IPS DF 6.9 (cell line): ENCODE data around the gene APP.

Experiments
- DNase-seq: peaks from one replicate; pipeline ENCODE4 v3.0.0-alpha.2; 2013; ENCODE audit warnings: low read depth, low spot score
- H3K27ac ChIP-seq: one replicate; pipeline ENCODE4 v1.5.1; 2013; ENCODE audit warnings: low read length, control low read depth
- H3K27me3 ChIP-seq: 2 replicates; pipeline ENCODE4 v1.6.1; 2013; ENCODE audit warnings: mild to moderate bottlenecking, low read length; ENCODE audit not compliant: control insufficient read depth, insufficient read depth
- H3K36me3 ChIP-seq: 2 replicates; pipeline ENCODE4 v1.6.1; 2013; ENCODE audit warnings: low read length; ENCODE audit not compliant: control insufficient read depth, insufficient read depth
- H3K4me1 ChIP-seq: 2 replicates; pipeline ENCODE4 v1.6.1; 2013; ENCODE audit warnings: low read length; ENCODE audit not compliant: control insufficient read depth, insufficient read depth
- H3K4me3 ChIP-seq: 2 replicates; pipeline ENCODE4 v1.5.1; 2013; ENCODE audit warnings: mild to moderate bottlenecking, low read length
- H3K9me3 ChIP-seq: 2 replicates; pipeline ENCODE4 v1.6.1; 2013; ENCODE audit warnings: low read length, inconsistent platforms; ENCODE audit not compliant: control insufficient read depth, insufficient read depth
- WGBS: extraction: QIAGEN DNeasy Blood & Tissue Kit; methylation state at CpG from one replicate; pipeline ENCODE4 v1.1.7; 2013; ENCODE audit warnings: mixed read lengths, missing lambda C conversion rate; ENCODE audit not compliant: insufficient read length, insufficient coverage; 5-methylcytosine and 5-hydroxymethylcytosine counted together

Gene APP

GRCh38 chr21:26068776-26069175 lies 101.8 kb downstream of the APP start:
- Histone ChIP-seq H3K4me1 (peaks cover 7% of the 10 kb centered on the region), H3K27me3 (no peaks in the 10 kb centered on the region), H3K4me3 (no peak overlapping the region), H3K27ac (no peak overlapping the region), H3K36me3 (no peaks in the 10 kb centered on the region), H3K9me3 (no peaks in the 10 kb centered on the region)
- WGBS = no CpG with 5 or more reads among the region's 4 CpGs
- DNase-seq = no peak

- no CpG with 5 or more reads among the region's 12 CpGs for WGBS
- no peak for DNase-seq
- H3K4me1 ChIP-seq = peaks cover 6% of the 10 kb centered on the region
Measured at GRCh38 chr21:26067836-26068594, 102.6 kb downstream of the APP start.

DNA sequence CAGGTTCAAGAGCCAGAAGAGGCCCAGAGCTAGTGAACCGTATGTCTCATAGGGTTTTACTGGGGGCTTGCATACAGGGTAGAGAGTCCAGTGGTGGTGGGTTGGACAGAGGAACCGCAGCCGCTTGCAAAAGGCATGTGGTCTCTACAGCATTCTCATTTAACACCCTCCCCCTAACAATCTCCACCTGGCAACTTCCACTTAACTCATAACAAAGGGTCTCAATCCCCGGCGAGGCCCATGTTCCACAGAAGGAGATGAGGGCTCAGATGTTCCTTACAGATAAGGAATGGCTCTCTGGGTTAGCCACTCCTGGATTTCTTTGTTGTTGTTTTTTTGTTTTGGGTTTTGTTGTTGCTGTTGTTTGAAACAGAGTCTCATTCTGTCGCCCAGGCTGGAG lies 106.1 kb downstream of the APP start:
- H3K27ac ChIP-seq = no peak overlapping the region
- H3K27me3 ChIP-seq = no peaks in the 10 kb centered on the region
- WGBS = no CpG with 5 or more reads among the region's 6 CpGs
- peaks cover 6% of the 10 kb centered on the region for H3K4me1 ChIP-seq
- no peak for DNase-seq
- H3K4me3 ChIP-seq = no peak overlapping the region
- no peaks in the 10 kb centered on the region for H3K9me3 ChIP-seq
- no peaks in the 10 kb centered on the region for H3K36me3 ChIP-seq

More at GRCh38 chr21:26067836-26068594, 102.6 kb downstream of the APP start:
- H3K27me3 ChIP-seq = no peaks in the 10 kb centered on the region
- no peaks in the 10 kb centered on the region for H3K36me3 ChIP-seq
- H3K9me3 ChIP-seq = no peaks in the 10 kb centered on the region
- H3K27ac ChIP-seq = no peak overlapping the region
- H3K4me3 ChIP-seq = no peak overlapping the region

DNA sequence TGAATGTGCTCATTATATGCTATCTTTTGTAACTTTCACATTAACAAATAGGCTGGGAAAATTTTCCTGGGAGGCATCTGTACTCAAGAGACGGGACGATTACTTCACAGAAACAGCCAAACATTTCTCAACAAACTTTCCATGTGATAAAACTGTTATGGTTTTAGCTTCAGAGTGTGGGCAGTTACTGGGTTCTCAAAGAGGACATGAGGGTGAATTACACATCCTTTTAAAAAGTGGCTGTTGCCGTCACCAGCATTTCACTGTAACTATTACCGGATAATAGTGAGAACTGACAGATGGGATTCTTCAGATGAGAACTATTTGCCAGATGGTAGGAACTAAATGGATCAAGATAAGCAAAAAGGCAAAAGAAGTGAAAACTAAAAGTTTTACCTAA lies 109.1 kb downstream of the APP start:
- H3K4me3 ChIP-seq = no peak overlapping the region
- 0 out of 2 replicates have a peak, but pooled peaks cover 1% of the 10 kb centered on the region for H3K4me1 ChIP-seq
- no peaks in the 10 kb centered on the region for H3K9me3 ChIP-seq
- no peaks in the 10 kb centered on the region for H3K27me3 ChIP-seq
- no peak overlapping the region for H3K27ac ChIP-seq
- H3K36me3 ChIP-seq = no peaks in the 10 kb centered on the region
- no peak for DNase-seq
- WGBS = no CpG with 5 or more reads among the region's 4 CpGs

GRCh38 chr21:26060335-26061115 lies 110.0 kb downstream of the APP start:
- no CpG with 5 or more reads among the region's 7 CpGs for WGBS
- no peak overlapping the region for H3K4me3 ChIP-seq
- no peaks in the 10 kb centered on the region for H3K27me3 ChIP-seq
- H3K9me3 ChIP-seq = no peaks in the 10 kb centered on the region
- no peaks in the 10 kb centered on the region for H3K36me3 ChIP-seq
- H3K4me1 ChIP-seq = 0 out of 2 replicates have a peak, but pooled peaks cover 1% of the 10 kb centered on the region
- DNase-seq = no peak
- no peak overlapping the region for H3K27ac ChIP-seq

GRCh38 chr21:26057477-26058170 lies 112.9 kb downstream of the APP start:
- WGBS = no CpG with 5 or more reads among the region's 6 CpGs
- no peaks in the 10 kb centered on the region for H3K9me3 ChIP-seq
- peaks cover 1% of the 10 kb centered on the region; the same call in 1 of the 2 replicates for H3K4me1 ChIP-seq
- H3K27me3 ChIP-seq = no peaks in the 10 kb centered on the region
- no peaks in the 10 kb centered on the region; the same call in 1 of the 2 replicates for H3K36me3 ChIP-seq
- no peak for DNase-seq
- no peak overlapping the region for H3K27ac ChIP-seq
- H3K4me3 ChIP-seq = no peak overlapping the region

GRCh38 chr21:26055841-26056264 lies 114.7 kb downstream of the APP start:
- H3K4me1 ChIP-seq = peaks cover 1% of the 10 kb centered on the region; the same call in 1 of the 2 replicates
- no peaks in the 10 kb centered on the region for H3K27me3 ChIP-seq
- H3K9me3 ChIP-seq = no peaks in the 10 kb centered on the region
- no peaks in the 10 kb centered on the region; the same call in 1 of the 2 replicates for H3K36me3 ChIP-seq
- no peak overlapping the region for H3K4me3 ChIP-seq
- no peak overlapping the region for H3K27ac ChIP-seq
- no peak for DNase-seq
- no CpG with 5 or more reads among the region's 5 CpGs for WGBS

GRCh38 chr21:26055010-26055409 lies 115.6 kb downstream of the APP start:
- Histone ChIP-seq H3K36me3 (no peaks in the 10 kb centered on the region; the same call in 1 of the 2 replicates), H3K9me3 (no peaks in the 10 kb centered on the region), H3K4me3 (no peak overlapping the region), H3K4me1 (peaks cover 1% of the 10 kb centered on the region; the same call in 1 of the 2 replicates), H3K27ac (no peak overlapping the region), H3K27me3 (no peaks in the 10 kb centered on the region)
- no peak for DNase-seq
- no CpG with 5 or more reads among the region's 2 CpGs for WGBS

- Histone ChIP-seq H3K27me3 (no peaks in the 10 kb centered on the region), H3K27ac (no peak overlapping the region), H3K9me3 (no peaks in the 10 kb centered on the region), H3K4me3 (no peak overlapping the region), H3K36me3 (peaks cover 6% of the 10 kb centered on the region; the same call in 1 of the 2 replicates), H3K4me1 (no peaks in the 10 kb centered on the region; the same call in 1 of the 2 replicates)
- no CpG with 5 or more reads among the region's 2 CpGs for WGBS
- no peak for DNase-seq
Measured at GRCh38 chr21:26052057-26052456, 118.5 kb downstream of the APP start.

DNA sequence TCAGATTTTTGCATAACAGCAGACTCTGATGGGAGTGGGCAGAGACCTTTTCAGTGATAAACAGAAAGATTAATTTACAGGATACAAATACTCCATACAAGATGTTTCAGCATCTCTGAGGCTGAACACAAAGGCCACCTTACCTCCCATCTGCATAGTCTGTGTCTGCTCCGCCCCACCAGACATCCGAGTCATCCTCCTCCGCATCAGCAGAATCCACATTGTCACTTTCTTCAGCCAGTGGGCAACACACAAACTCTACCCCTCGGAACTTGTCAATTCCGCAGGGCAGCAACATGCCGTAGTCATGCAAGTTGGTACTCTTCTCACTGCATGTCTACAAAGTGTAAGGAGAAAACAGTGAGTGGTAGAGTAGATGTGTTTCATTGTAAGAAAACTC lies 119.7 kb downstream of the APP start:
- no peak for DNase-seq
- H3K27ac ChIP-seq = no peak overlapping the region
- H3K4me1 ChIP-seq = no peaks in the 10 kb centered on the region; the same call in 1 of the 2 replicates
- H3K9me3 ChIP-seq = no peaks in the 10 kb centered on the region
- no peak overlapping the region for H3K4me3 ChIP-seq
- H3K27me3 ChIP-seq = no peaks in the 10 kb centered on the region
- H3K36me3 ChIP-seq = peaks cover 6% of the 10 kb centered on the region; the same call in 1 of the 2 replicates
- no CpG with 5 or more reads among the region's 6 CpGs for WGBS
